ENCODE results near the gene GPR18.
"Not testable (repeated sequence)": the region's sequence is repeated elsewhere in the genome, so short reads cannot be mapped to it uniquely, and the experiment has no call there.

The GPR18 gene

GRCh38 chr13:99266827-99267226 is 8.6 kb upstream of the GPR18 start:
- no peak for DNase-seq (ENCODE audit: low read depth in 2 of 2)

GRCh38 chr13:99265821-99266426 is 7.7 kb upstream of the GPR18 start:
- DNase-seq (ENCODE audit: low read depth in 2 of 2): no peak

GRCh38 chr13:99265162-99265800 is 7.1 kb upstream of the GPR18 start:
- DNase-seq (ENCODE audit: low read depth in 2 of 2): no peak

- DNase-seq (ENCODE audit: low read depth in 2 of 2): no peak
Measured at GRCh38 chr13:99264051-99264450, 5.9 kb upstream of the GPR18 start.

- no peak for DNase-seq (ENCODE audit: low read depth in 2 of 2)
Measured at GRCh38 chr13:99263126-99263785, 5.1 kb upstream of the GPR18 start.

- DNase-seq (ENCODE audit: low read depth in 2 of 2): no peak
Measured at GRCh38 chr13:99261059-99261458, 2.9 kb upstream of the GPR18 start.

GRCh38 chr13:99260216-99260615 is 2.0 kb upstream of the GPR18 start:
- no peak for DNase-seq (ENCODE audit: low read depth in 2 of 2)

GRCh38 chr13:99258946-99259345 is 767 bp upstream of the GPR18 start:
- DNase-seq (ENCODE audit: low read depth in 2 of 2): no peak

GRCh38 chr13:99257291-99257690 is 888 bp downstream of the GPR18 start:
- DNase-seq (ENCODE audit: low read depth in 2 of 2): no peak

GRCh38 chr13:99256709-99257108 is 1.5 kb downstream of the GPR18 start:
- DNase-seq (ENCODE audit: low read depth in 2 of 2): no peak

GRCh38 chr13:99256283-99256682 is 1.9 kb downstream of the GPR18 start:
- DNase-seq (ENCODE audit: low read depth in 2 of 2): no peak

- DNase-seq (ENCODE audit: low read depth in 2 of 2): no peak
Measured at GRCh38 chr13:99255271-99255670, 2.9 kb downstream of the GPR18 start.

- DNase-seq (ENCODE audit: low read depth in 2 of 2): no peak
Measured at GRCh38 chr13:99254830-99255229, 3.3 kb downstream of the GPR18 start.

GRCh38 chr13:99251921-99252320 is 6.3 kb downstream of the GPR18 start:
- DNase-seq (ENCODE audit: low read depth in 2 of 2): no peak

- DNase-seq (ENCODE audit: low read depth in 2 of 2): no peak
Measured at GRCh38 chr13:99250982-99251825, 7.0 kb downstream of the GPR18 start.

- not testable (repeated sequence) for DNase-seq (ENCODE audit: low read depth in 2 of 2)
Measured at GRCh38 chr13:99249606-99250005, 8.6 kb downstream of the GPR18 start.

GRCh38 chr13:99249178-99249577 is 9.0 kb downstream of the GPR18 start:
- not testable (repeated sequence) for DNase-seq (ENCODE audit: low read depth in 2 of 2)

- DNase-seq (ENCODE audit: low read depth in 2 of 2): no peak
Measured at GRCh38 chr13:99246100-99246499, 12.1 kb downstream of the GPR18 start.

- DNase-seq (ENCODE audit: low read depth in 2 of 2): no peak
Measured at GRCh38 chr13:99237981-99238662, 20.1 kb downstream of the GPR18 start.

- DNase-seq (ENCODE audit: low read depth in 2 of 2): no peak
Measured at GRCh38 chr13:99231721-99232120, 26.5 kb downstream of the GPR18 start.

GRCh38 chr13:99230991-99231390 is 27.2 kb downstream of the GPR18 start:
- no peak for DNase-seq (ENCODE audit: low read depth in 2 of 2)

- DNase-seq (ENCODE audit: low read depth in 2 of 2): not testable (repeated sequence)
Measured at GRCh38 chr13:99230588-99230987, 27.6 kb downstream of the GPR18 start.
